Panc1 (cell line): ENCODE results near the gene NF1. TPM values are rescaled to one million over a fixed set of nuclear protein-coding genes. Genes with fewer than 3 reads are reported as not detected.

Source experiments
- ATAC-seq: fragments of 200-7000 bp; cut with Tn5 transposase; 2 replicates; pipeline ENCODE4 v1.9.1; 2020; ENCODE audit warnings: mild to moderate bottlenecking, moderate library complexity
- BruUV-seq: library from RNA; stranded (reverse); fragments of 400-500 nt; replicated peaks from 2 replicates; lab custom pipeline; 2021; lab: Mats Ljungman, UMichigan
- CTCF ChIA-PET: fragments of 300-600 bp; sonication (Branson Sonifier 250); formaldehyde crosslinking; loops from one replicate; lab custom pipeline; 2022; ENCODE audit warnings: antibody characterized with exemption; lab: Charles Lee
- POLR2A ChIA-PET: fragments of 300-600 bp; sonication (Branson Sonifier 250); formaldehyde crosslinking; loops from one replicate; lab custom pipeline; 2022; ENCODE audit warnings: antibody characterized with exemption; lab: Charles Lee
- DNase-seq: peaks from one replicate; pipeline ENCODE4 v3.0.0-alpha.2; 2010; ENCODE audit warnings: low read depth, low spot score
- H3K27ac ChIP-seq: 2 replicates; pipeline ENCODE4 v1.5.1; 2011; ENCODE audit warnings: mild to moderate bottlenecking, low read length, inconsistent platforms
- H3K27me3 ChIP-seq: fragments of 200-500 bp; sonication (Bioruptor generic); 2 replicates; pipeline ENCODE4 v1.6.0; 2014; ENCODE audit warnings: low read length, inconsistent platforms; ENCODE audit not compliant: control insufficient read depth, insufficient read depth
- H3K36me3 ChIP-seq: fragments of 200-500 bp; sonication (Bioruptor generic); 2 replicates; pipeline ENCODE4 v1.5.1; 2014; ENCODE audit warnings: inconsistent platforms, mild to moderate bottlenecking, low read length, moderate library complexity; ENCODE audit not compliant: control insufficient read depth, insufficient read depth
- H3K4me1 ChIP-seq: 2 replicates; pipeline ENCODE4 v1.5.1; 2011; ENCODE audit warnings: inconsistent platforms, mild to moderate bottlenecking, low read length, moderate library complexity; ENCODE audit not compliant: control insufficient read depth, insufficient read depth
- H3K4me3 ChIP-seq, 2 experiments: 2 replicates each; pipeline ENCODE4 v1.5.1; 2011 to 2012; ENCODE audit warnings: low read depth in 2 of 2, low read length in 2 of 2, mild to moderate bottlenecking in 2 of 2, inconsistent platforms in 1 of 2, moderate library complexity in 1 of 2
- H3K9me3 ChIP-seq: fragments of 200-500 bp; sonication (Bioruptor generic); 2 replicates; pipeline ENCODE4 v1.5.1; 2014; ENCODE audit warnings: low read depth, mild to moderate bottlenecking, inconsistent platforms, low read length, moderate library complexity; ENCODE audit not compliant: control insufficient read depth, insufficient read depth
- CTCF ChIP-seq: fragments of 450-650 bp; IDR thresholded peaks from 2 replicates; pipeline ENCODE4 v1.5.1; 2017; ENCODE audit warnings: mild to moderate bottlenecking
- POLR2AphosphoS5 ChIP-seq: IDR thresholded peaks from 2 replicates; pipeline ENCODE4 v1.6.1; 2012; ENCODE audit warnings: mild to moderate bottlenecking, low read depth, low read length, moderate library complexity
- REST ChIP-seq, 2 experiments: IDR thresholded peaks; 2 replicates each; pipeline ENCODE4 v1.6.1; 2011 to 2012; ENCODE audit warnings: low read depth in 2 of 2, control low read depth in 1 of 2, low read length in 1 of 2, mild to moderate bottlenecking in 1 of 2, moderate library complexity in 1 of 2; ENCODE audit not compliant: insufficient read depth in 1 of 2
- SIN3A ChIP-seq: IDR thresholded peaks from 2 replicates; pipeline ENCODE4 v1.6.1; 2012; ENCODE audit warnings: low read depth, mild to moderate bottlenecking, low read length, moderate library complexity, borderline replicate concordance; ENCODE audit not compliant: insufficient read depth
- TCF7L2 ChIP-seq: IDR thresholded peaks from 2 replicates; pipeline ENCODE4 v1.6.1; 2011; ENCODE audit warnings: mild to moderate bottlenecking, low read depth, low read length, inconsistent platforms
- in situ Hi-C: cut with HindIII; loops from 2 replicates; pipeline ENCODE4 v1.10.0; 2016; ENCODE audit warnings: low sequenced_read_pairs, low pct_unique_long_range_greater_than_20kb
- intact Hi-C: fragments of 100-400 bp; cut with micrococcal nuclease; formaldehyde crosslinking; loops from one replicate; pipeline ENCODE4 v1.10.0; 2022; ENCODE audit not compliant: unreplicated experiment
- total RNA-seq: library from RNA; stranded (reverse); gene quantifications from one replicate; pipeline ENCODE4 v1.2.1, GENCODE V29; 2021; ENCODE audit not compliant: unreplicated experiment

NF1 gene
- total RNA-seq, 1 experiment from 2014 or later = 82.5 TPM

GRCh38 chr17:31308372-31309334 is 213.9 kb downstream of the NF1 start:
- H3K4me1 ChIP-seq = 0 out of 2 replicates have a peak, but pooled peaks cover under 1% of the 10 kb centered on the region
- intact Hi-C loops = no loop called here
- ATAC-seq (no peak), DNase-seq (no peak)
- in situ Hi-C loops = no loop called here
- no peak for TF ChIP-seq REST (IDR thresholded peaks at IDR 0.05; ENCODE audit: insufficient read depth in 1 of 2, low read depth in 2 of 2, low read length in 1 of 2)
- TF ChIP-seq TCF7L2 = no peak
- no peak for TF ChIP-seq CTCF
- H3K27me3 ChIP-seq = no peaks in the 10 kb centered on the region
- no TSS peak for BruUV-seq
- POLR2A ChIA-PET = no interaction called here
- H3K9me3 ChIP-seq = no peaks in the 10 kb centered on the region
- CTCF ChIA-PET = no interaction called here
- no peak overlapping the region for H3K4me3 ChIP-seq
- no peak overlapping the region for H3K27ac ChIP-seq
- H3K36me3 ChIP-seq = no peaks in the 10 kb centered on the region

- POLR2A ChIA-PET = no interaction called here
- TF ChIP-seq CTCF = no peak
- TF ChIP-seq POLR2AphosphoS5 = no peak
- TF ChIP-seq SIN3A = no peak
- TF ChIP-seq TCF7L2 = no peak
- TF ChIP-seq REST (IDR thresholded peaks at IDR 0.05; ENCODE audit: insufficient read depth in 1 of 2, low read depth in 2 of 2, low read length in 1 of 2) = no peak
- no TSS peak for BruUV-seq
- Histone ChIP-seq H3K9me3 (no peaks in the 10 kb centered on the region), H3K4me3 (no peak overlapping the region), H3K36me3 (no peaks in the 10 kb centered on the region), H3K4me1 (0 out of 2 replicates have a peak, but pooled peaks cover 4% of the 10 kb centered on the region), H3K27ac (no peak overlapping the region), H3K27me3 (no peaks in the 10 kb centered on the region)
- CTCF ChIA-PET = no interaction called here
- DNase-seq (no peak), ATAC-seq (no peak)
- intact Hi-C loops (no loop called here), in situ Hi-C loops (no loop called here)
Measured at GRCh38 chr17:31309556-31309955, 214.8 kb downstream of the NF1 start.
